IPS-20b (cell line): ENCODE results near the gene LGI4.
A peak's percentile ranks its signal among the peaks of the same experiment; 100 is the strongest.
"Not testable (repeated sequence)": the region's sequence is repeated elsewhere in the genome, so short reads cannot be mapped to it uniquely, and the experiment has no call there.

Source experiments
- H3K27ac ChIP-seq: one replicate; pipeline ENCODE4 v1.5.1; 2013; ENCODE audit warnings: low read length
- H3K27me3 ChIP-seq: 2 replicates; pipeline ENCODE4 v1.6.1; 2013; ENCODE audit warnings: mild to moderate bottlenecking, low read length, inconsistent platforms; ENCODE audit not compliant: insufficient read depth
- H3K36me3 ChIP-seq: 2 replicates; pipeline ENCODE4 v1.6.1; 2013; ENCODE audit warnings: low read depth, mild to moderate bottlenecking, inconsistent platforms, low read length, moderate library complexity; ENCODE audit not compliant: insufficient read depth
- H3K4me1 ChIP-seq: 2 replicates; pipeline ENCODE4 v1.6.1; 2013; ENCODE audit warnings: mild to moderate bottlenecking, control low read depth, inconsistent platforms, low read length, moderate library complexity; ENCODE audit not compliant: insufficient read depth
- H3K4me3 ChIP-seq: 2 replicates; pipeline ENCODE4 v1.5.1; 2013; ENCODE audit warnings: mild to moderate bottlenecking, low read length, inconsistent platforms
- H3K9ac ChIP-seq: 2 replicates; pipeline ENCODE4 v1.6.1; 2013; ENCODE audit warnings: low read depth, mild to moderate bottlenecking, inconsistent platforms, low read length, moderate library complexity
- H3K9me3 ChIP-seq: 2 replicates; pipeline ENCODE4 v1.6.1; 2013; ENCODE audit warnings: mild to moderate bottlenecking, low read depth, low read length, inconsistent platforms; ENCODE audit not compliant: insufficient read depth

LGI4 gene

GRCh38 chr19:35136977-35137702 is 2.3 kb upstream of the LGI4 start:
- Histone ChIP-seq H3K4me3 (no peak overlapping the region), H3K9me3 (no peaks in the 10 kb centered on the region), H3K36me3 (no peaks in the 10 kb centered on the region), H3K27me3 (peaks cover 21% of the 10 kb centered on the region), H3K27ac (no peak overlapping the region), H3K4me1 (no peaks in the 10 kb centered on the region; the same call in 1 of the 2 replicates), H3K9ac (no peak overlapping the region)

- H3K4me1 ChIP-seq = no peaks in the 10 kb centered on the region; the same call in 1 of the 2 replicates
- no peak overlapping the region for H3K9ac ChIP-seq
- H3K4me3 ChIP-seq = no peak overlapping the region
- H3K27me3 ChIP-seq = peaks cover 13% of the 10 kb centered on the region
- H3K9me3 ChIP-seq = no peaks in the 10 kb centered on the region
- no peaks in the 10 kb centered on the region for H3K36me3 ChIP-seq
- H3K27ac ChIP-seq = no peak overlapping the region
Measured at GRCh38 chr19:35136231-35136630, 1.4 kb upstream of the LGI4 start.

GRCh38 chr19:35135389-35135909 is 590 bp upstream of the LGI4 start:
- Histone ChIP-seq H3K27me3 (peaks cover 9% of the 10 kb centered on the region), H3K27ac (no peak overlapping the region), H3K9ac (no peak overlapping the region), H3K4me3 (peak overlapping the region; percentile 53; the same call in 1 of the 2 replicates), H3K9me3 (no peaks in the 10 kb centered on the region), H3K4me1 (no peaks in the 10 kb centered on the region; the same call in 1 of the 2 replicates), H3K36me3 (no peaks in the 10 kb centered on the region)

GRCh38 chr19:35133826-35134225 is 1.0 kb downstream of the LGI4 start:
- no peaks in the 10 kb centered on the region for H3K27me3 ChIP-seq
- H3K36me3 ChIP-seq = no peaks in the 10 kb centered on the region
- no peaks in the 10 kb centered on the region for H3K4me1 ChIP-seq
- no peak overlapping the region for H3K9ac ChIP-seq
- no peak overlapping the region for H3K27ac ChIP-seq
- H3K9me3 ChIP-seq = no peaks in the 10 kb centered on the region
- H3K4me3 ChIP-seq = no peak overlapping the region

- Histone ChIP-seq H3K9ac (no peak overlapping the region), H3K4me1 (no peaks in the 10 kb centered on the region), H3K27me3 (no peaks in the 10 kb centered on the region), H3K9me3 (no peaks in the 10 kb centered on the region), H3K27ac (no peak overlapping the region), H3K36me3 (no peaks in the 10 kb centered on the region), H3K4me3 (no peak overlapping the region)
Measured at GRCh38 chr19:35132254-35132653, 2.6 kb downstream of the LGI4 start.

- Histone ChIP-seq H3K9ac (no peak overlapping the region), H3K4me3 (no peak overlapping the region), H3K27me3 (no peaks in the 10 kb centered on the region), H3K9me3 (no peaks in the 10 kb centered on the region), H3K4me1 (no peaks in the 10 kb centered on the region), H3K27ac (no peak overlapping the region), H3K36me3 (no peaks in the 10 kb centered on the region)
Measured at GRCh38 chr19:35130761-35131720, 3.8 kb downstream of the LGI4 start.

GRCh38 chr19:35129724-35130274 is 5.1 kb downstream of the LGI4 start:
- H3K27me3 ChIP-seq, H3K4me3 ChIP-seq, H3K9ac ChIP-seq, H3K36me3 ChIP-seq, H3K9me3 ChIP-seq, H3K27ac ChIP-seq, H3K4me1 ChIP-seq: not testable (repeated sequence)

- Histone ChIP-seq H3K4me1 (peaks cover 3% of the 10 kb centered on the region), H3K27me3 (no peaks in the 10 kb centered on the region), H3K27ac (no peak overlapping the region), H3K36me3 (no peaks in the 10 kb centered on the region), H3K9ac (no peak overlapping the region), H3K4me3 (no peak overlapping the region), H3K9me3 (no peaks in the 10 kb centered on the region)
Measured at GRCh38 chr19:35128398-35129057, 6.3 kb downstream of the LGI4 start.

GRCh38 chr19:35127871-35128270 is 7.0 kb downstream of the LGI4 start:
- Histone ChIP-seq H3K27me3 (no peaks in the 10 kb centered on the region), H3K4me3 (no peak overlapping the region), H3K4me1 (peaks cover 10% of the 10 kb centered on the region), H3K27ac (no peak overlapping the region), H3K36me3 (no peaks in the 10 kb centered on the region), H3K9me3 (no peaks in the 10 kb centered on the region), H3K9ac (no peak overlapping the region)

GRCh38 chr19:35126624-35126959 is 8.3 kb downstream of the LGI4 start:
- Histone ChIP-seq H3K9ac (no peak overlapping the region), H3K36me3 (no peaks in the 10 kb centered on the region), H3K9me3 (no peaks in the 10 kb centered on the region), H3K4me1 (peaks cover 11% of the 10 kb centered on the region), H3K27ac (no peak overlapping the region), H3K4me3 (no peak overlapping the region), H3K27me3 (no peaks in the 10 kb centered on the region)
